Keratinocyte (primary cell): ENCODE measurements around the gene CTCFL. TPM values are rescaled to one million over a fixed set of nuclear protein-coding genes. Genes with fewer than 3 reads are reported as not detected.

Experiments used
- DNase-seq: peaks from one replicate; pipeline ENCODE4 v3.0.0-alpha.2; 2011; ENCODE audit warnings: low read depth, missing footprints, low spot score
- FAIRE-seq: peaks from 2 replicates; lab custom pipeline; 2011; peaks lifted over from hg19 to GRCh38; lab: Jason Lieb, UNC
- H2AFZ ChIP-seq: 2 replicates; pipeline ENCODE4 v1.6.0; 2012; ENCODE audit warnings: low read length, control low read depth, inconsistent platforms; ENCODE audit not compliant: control insufficient read depth
- H3K27ac ChIP-seq: 2 replicates; pipeline ENCODE4 v1.5.1; 2011; ENCODE audit warnings: low read length; ENCODE audit not compliant: control insufficient read depth, insufficient read depth
- H3K27me3 ChIP-seq: 3 replicates; pipeline ENCODE4 v1.6.0; 2011; ENCODE audit warnings: low read length; ENCODE audit not compliant: control insufficient read depth, insufficient read depth; ENCODE audit errors: extremely low read depth
- H3K36me3 ChIP-seq, 2 experiments: 2 replicates in 1 of 2; 3 replicates in 1 of 2; pipeline ENCODE4 v1.5.1; 2011; ENCODE audit warnings: low read length in 2 of 2, mild to moderate bottlenecking in 1 of 2; ENCODE audit not compliant: control insufficient read depth in 2 of 2, insufficient read depth in 2 of 2; ENCODE audit errors: extremely low read depth in 1 of 2
- H3K4me1 ChIP-seq: 3 replicates; pipeline ENCODE4 v1.5.1; 2011; ENCODE audit warnings: low read length; ENCODE audit not compliant: control insufficient read depth, insufficient read depth; ENCODE audit errors: extremely low read depth
- H3K4me2 ChIP-seq: 3 replicates; pipeline ENCODE4 v1.6.0; 2011; ENCODE audit warnings: low read depth, low read length; ENCODE audit not compliant: control insufficient read depth, insufficient read depth; ENCODE audit errors: extremely low read depth
- H3K4me3 ChIP-seq, 3 experiments: fragments of 200-600 bp in 1 of 3; sonication (generic) in 1 of 3; 2 replicates in 2 of 3; 3 replicates in 1 of 3; pipeline ENCODE4 v1.5.1; 2011 to 2016; ENCODE audit warnings: low read length in 3 of 3, mild to moderate bottlenecking in 3 of 3, control low read depth in 2 of 3, inconsistent platforms in 1 of 3, low read depth in 1 of 3, mixed read lengths in 1 of 3, mixed run types in 1 of 3, moderate library complexity in 1 of 3; ENCODE audit not compliant: control insufficient read depth in 2 of 3, insufficient read depth in 2 of 3; ENCODE audit errors: extremely low read depth in 1 of 3
- H3K79me2 ChIP-seq: 2 replicates; pipeline ENCODE4 v1.6.0; 2012; ENCODE audit warnings: low read length; ENCODE audit not compliant: control insufficient read depth, insufficient read depth
- H3K9ac ChIP-seq: 3 replicates; pipeline ENCODE4 v1.6.0; 2011; ENCODE audit warnings: low read length; ENCODE audit not compliant: control insufficient read depth, insufficient read depth; ENCODE audit errors: extremely low read depth
- H3K9me1 ChIP-seq: 3 replicates; pipeline ENCODE4 v1.6.0; 2011; ENCODE audit warnings: low read length; ENCODE audit not compliant: control insufficient read depth, insufficient read depth; ENCODE audit errors: extremely low read depth
- H3K9me3 ChIP-seq: 2 replicates; pipeline ENCODE4 v1.5.1; 2012; ENCODE audit warnings: low read depth, low read length; ENCODE audit not compliant: control insufficient read depth
- H4K20me1 ChIP-seq: 3 replicates; pipeline ENCODE4 v1.6.0; 2011; ENCODE audit warnings: low read length; ENCODE audit not compliant: control insufficient read depth, insufficient read depth; ENCODE audit errors: extremely low read depth
- EZH2 ChIP-seq: IDR thresholded peaks from one replicate; pipeline ENCODE4 v1.6.1; 2012; ENCODE audit warnings: inconsistent platforms, mild to moderate bottlenecking, low read length, moderate library complexity
- dilution Hi-C: fragments of 300-500 bp; cut with MboI; formaldehyde crosslinking; loops from one replicate; pipeline ENCODE4 v1.7.0; 2020; ENCODE audit warnings: low sequenced_read_pairs; ENCODE audit not compliant: extremely low pct_ligation_motif_present
- polyA plus RNA-seq, 5 experiments: library from polyadenylated mRNA; depleted of rRNA in 3 of 5; stranded (reverse) in 3 of 5; stranded (forward) in 1 of 5; unstranded in 1 of 5; fragments of >200 nt; gene quantifications; 1 replicate in 1 of 5; 2 replicates in 3 of 5; 3 replicates in 1 of 5; pipeline versions ENCODE4 v1.2.1 to v1.2.3, GENCODE V29; 2011 to 2012; ENCODE audit warnings: missing spikeins in 2 of 5, low read depth in 1 of 5, low replicate concordance in 1 of 5
- TF ChIP-seq, protein P1 (sequence below), 3 experiments: IDR thresholded peaks in 1 of 3; conservative IDR thresholded peaks in 1 of 3; optimal IDR thresholded peaks in 1 of 3; 2 replicates in 2 of 3; 3 replicates in 1 of 3; pipeline versions ENCODE3 to v1.5.1; 2011; ENCODE audit warnings: low read length in 3 of 3, mild to moderate bottlenecking in 3 of 3, moderate library complexity in 2 of 3, control low read depth in 1 of 3, inconsistent platforms in 1 of 3; ENCODE audit not compliant: insufficient read depth in 2 of 3; ENCODE audit errors: extremely low read depth in 1 of 3

The CTCFL gene
- polyA plus RNA-seq, 1 donor (not counting 4 experiments of a cell fraction or from before 2014, with no cell fraction given): not detected

- Histone ChIP-seq H3K4me2 (no peak overlapping the region), H3K27ac (no peak overlapping the region), H3K27me3 (peaks cover 19% of the 10 kb centered on the region), H3K9me3 (no peaks in the 10 kb centered on the region), H3K4me3 (no peak overlapping the region), H3K4me1 (no peaks in the 10 kb centered on the region), H2AFZ (no peak overlapping the region), H4K20me1 (no peaks in the 10 kb centered on the region), H3K9me1 (no peaks in the 10 kb centered on the region), H3K79me2 (no peaks in the 10 kb centered on the region), H3K9ac (no peak overlapping the region), H3K36me3 (no peaks in the 10 kb centered on the region)
- DNase-seq: no peak
- dilution Hi-C loops: no loop called here
- no peak for FAIRE-seq
- no peak for TF ChIP-seq EZH2
- TF ChIP-seq, protein P1, sequence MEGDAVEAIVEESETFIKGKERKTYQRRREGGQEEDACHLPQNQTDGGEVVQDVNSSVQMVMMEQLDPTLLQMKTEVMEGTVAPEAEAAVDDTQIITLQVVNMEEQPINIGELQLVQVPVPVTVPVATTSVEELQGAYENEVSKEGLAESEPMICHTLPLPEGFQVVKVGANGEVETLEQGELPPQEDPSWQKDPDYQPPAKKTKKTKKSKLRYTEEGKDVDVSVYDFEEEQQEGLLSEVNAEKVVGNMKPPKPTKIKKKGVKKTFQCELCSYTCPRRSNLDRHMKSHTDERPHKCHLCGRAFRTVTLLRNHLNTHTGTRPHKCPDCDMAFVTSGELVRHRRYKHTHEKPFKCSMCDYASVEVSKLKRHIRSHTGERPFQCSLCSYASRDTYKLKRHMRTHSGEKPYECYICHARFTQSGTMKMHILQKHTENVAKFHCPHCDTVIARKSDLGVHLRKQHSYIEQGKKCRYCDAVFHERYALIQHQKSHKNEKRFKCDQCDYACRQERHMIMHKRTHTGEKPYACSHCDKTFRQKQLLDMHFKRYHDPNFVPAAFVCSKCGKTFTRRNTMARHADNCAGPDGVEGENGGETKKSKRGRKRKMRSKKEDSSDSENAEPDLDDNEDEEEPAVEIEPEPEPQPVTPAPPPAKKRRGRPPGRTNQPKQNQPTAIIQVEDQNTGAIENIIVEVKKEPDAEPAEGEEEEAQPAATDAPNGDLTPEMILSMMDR (optimal IDR thresholded peaks at IDR 0.05 in 1 of 3, IDR thresholded peaks at IDR 0.05 in 1 of 3, conservative IDR thresholded peaks at IDR 0.05 in 1 of 3; ENCODE audit: extremely low read depth in 1 of 3, insufficient read depth in 2 of 3, low read length in 3 of 3): no peak
Measured at GRCh38 chr20:57529810-57530209, 4.9 kb upstream of the CTCFL start.

DNA sequence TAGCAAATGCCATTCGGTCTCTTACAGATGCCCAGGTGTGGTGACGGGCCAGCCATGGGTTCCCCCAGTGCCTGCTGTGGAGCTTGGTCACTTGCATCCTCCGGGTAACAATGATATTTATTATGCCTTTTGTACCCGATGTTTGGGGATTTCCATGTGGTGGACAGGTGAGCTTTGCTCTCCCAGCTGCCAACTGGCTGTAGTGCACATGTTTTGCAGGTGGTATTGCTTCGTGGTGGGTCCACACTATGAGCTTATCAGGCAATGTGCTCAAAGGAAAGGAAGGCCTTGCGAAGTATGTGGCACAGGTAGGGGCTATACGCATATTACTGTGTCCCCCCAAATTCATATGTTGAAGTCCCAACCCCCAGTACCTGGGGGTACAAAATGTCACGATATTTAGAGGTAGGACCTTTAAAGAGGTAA is 4.2 kb upstream of the CTCFL start:
- Histone ChIP-seq H3K4me2 (no peak overlapping the region), H3K27me3 (peaks cover 19% of the 10 kb centered on the region), H2AFZ (no peak overlapping the region), H3K9me1 (no peaks in the 10 kb centered on the region), H3K79me2 (no peaks in the 10 kb centered on the region), H3K27ac (no peak overlapping the region), H3K36me3 (no peaks in the 10 kb centered on the region), H3K9ac (no peak overlapping the region), H3K4me3 (no peak overlapping the region), H3K4me1 (no peaks in the 10 kb centered on the region), H4K20me1 (no peaks in the 10 kb centered on the region), H3K9me3 (no peaks in the 10 kb centered on the region)
- DNase-seq: no peak
- FAIRE-seq: no peak
- dilution Hi-C loops: no loop called here
- TF ChIP-seq, protein P1 (optimal IDR thresholded peaks at IDR 0.05 in 1 of 3, IDR thresholded peaks at IDR 0.05 in 1 of 3, conservative IDR thresholded peaks at IDR 0.05 in 1 of 3; ENCODE audit: extremely low read depth in 1 of 3, insufficient read depth in 2 of 3, low read length in 3 of 3): no peak
- TF ChIP-seq EZH2: no peak
